ENCODE measurements around the gene ATP11B.

The ATP11B gene

GRCh38 chr3:182948305-182948704 lies 155.0 kb downstream of the ATP11B start:
- DNase-seq (ENCODE audit: low read depth in 3 of 3, low spot score in 1 of 3) = no peak

- DNase-seq (ENCODE audit: low read depth in 3 of 3, low spot score in 1 of 3) = no peak
These were observed 156.4 kb downstream of the ATP11B start for GRCh38 chr3:182949688-182950087.

GRCh38 chr3:182954553-182955235 lies 161.4 kb downstream of the ATP11B start:
- DNase-seq (ENCODE audit: low read depth in 3 of 3, low spot score in 1 of 3) = no peak

- DNase-seq (ENCODE audit: low read depth in 3 of 3, low spot score in 1 of 3) = no peak
These were observed 163.9 kb downstream of the ATP11B start for GRCh38 chr3:182957226-182957625.

GRCh38 chr3:182957676-182958266 lies 164.5 kb downstream of the ATP11B start:
- no peak for DNase-seq (ENCODE audit: low read depth in 3 of 3, low spot score in 1 of 3)

GRCh38 chr3:182959474-182960350 lies 166.4 kb downstream of the ATP11B start:
- no peak for DNase-seq (ENCODE audit: low read depth in 3 of 3, low spot score in 1 of 3)

- DNase-seq (ENCODE audit: low read depth in 3 of 3, low spot score in 1 of 3) = no peak
These were observed 168.9 kb downstream of the ATP11B start for GRCh38 chr3:182962166-182962565.

GRCh38 chr3:182964179-182964578 lies 170.9 kb downstream of the ATP11B start:
- no peak for DNase-seq (ENCODE audit: low read depth in 3 of 3, low spot score in 1 of 3)

- DNase-seq (ENCODE audit: low read depth in 3 of 3, low spot score in 1 of 3) = no peak
These were observed 172.6 kb downstream of the ATP11B start for GRCh38 chr3:182965861-182966366.

- no peak for DNase-seq (ENCODE audit: low read depth in 3 of 3, low spot score in 1 of 3)
These were observed 174.2 kb downstream of the ATP11B start for GRCh38 chr3:182967218-182968204.

- no peak for DNase-seq (ENCODE audit: low read depth in 3 of 3, low spot score in 1 of 3)
These were observed 176.0 kb downstream of the ATP11B start for GRCh38 chr3:182969277-182969676.

- DNase-seq (ENCODE audit: low read depth in 3 of 3, low spot score in 1 of 3) = no peak
These were observed 176.5 kb downstream of the ATP11B start for GRCh38 chr3:182969853-182970252.

- no peak for DNase-seq (ENCODE audit: low read depth in 3 of 3, low spot score in 1 of 3)
These were observed 177.6 kb downstream of the ATP11B start for GRCh38 chr3:182970811-182971418.

All from stimulated activated CD4-positive, alpha-beta T cell treated with anti-CD3 and anti-CD28 coated beads, TNF-alpha, amount 100 ng/mL, for 1 hour (primary cell).